Kidney epithelial cell (primary cell): Measurements from ENCODE around the gene TOMM40L. TPM values are rescaled to one million over a fixed set of nuclear protein-coding genes. Genes with fewer than 3 reads are reported as not detected.
"Not testable (repeated sequence)": the region's sequence is repeated elsewhere in the genome, so short reads cannot be mapped to it uniquely, and the experiment has no call there.

Source experiments
- DNase-seq: peaks from one replicate; pipeline ENCODE4 v3.0.0-alpha.2; 2010; ENCODE audit warnings: low read depth
- H3K27me3 ChIP-seq: 2 replicates; pipeline ENCODE4 v1.6.0; 2011; ENCODE audit warnings: low read length; ENCODE audit not compliant: control insufficient read depth, insufficient read depth
- H3K36me3 ChIP-seq: 2 replicates; pipeline ENCODE4 v1.5.1; 2011; ENCODE audit warnings: low read length; ENCODE audit not compliant: control insufficient read depth, insufficient read depth
- H3K4me3 ChIP-seq: 2 replicates; pipeline ENCODE4 v1.5.1; 2011; ENCODE audit warnings: low read depth, mild to moderate bottlenecking, control low read depth, low read length
- CTCF ChIP-seq: IDR thresholded peaks from 2 replicates; pipeline ENCODE4 v1.5.1; 2011; ENCODE audit warnings: mild to moderate bottlenecking, moderate library complexity, low read length, control low read depth, inconsistent platforms; ENCODE audit not compliant: insufficient read depth, poor library complexity, severe bottlenecking
- total RNA-seq: library from RNA; depleted of rRNA; stranded (reverse); fragments of >200 nt; gene quantifications from 2 replicates; pipeline ENCODE4 v1.2.3, GENCODE V29; 2015

TOMM40L gene
- total RNA-seq, 1 donor from 2014 or later, result 6.2 TPM

GRCh38 chr1:161222175-161223019, 3.5 kb upstream of the TOMM40L start:
- H3K4me3 ChIP-seq, result no peak overlapping the region
- DNase-seq, result no peak
- no peak for TF ChIP-seq CTCF
- H3K27me3 ChIP-seq, result no peaks in the 10 kb centered on the region
- H3K36me3 ChIP-seq, result no peaks in the 10 kb centered on the region

DNA sequence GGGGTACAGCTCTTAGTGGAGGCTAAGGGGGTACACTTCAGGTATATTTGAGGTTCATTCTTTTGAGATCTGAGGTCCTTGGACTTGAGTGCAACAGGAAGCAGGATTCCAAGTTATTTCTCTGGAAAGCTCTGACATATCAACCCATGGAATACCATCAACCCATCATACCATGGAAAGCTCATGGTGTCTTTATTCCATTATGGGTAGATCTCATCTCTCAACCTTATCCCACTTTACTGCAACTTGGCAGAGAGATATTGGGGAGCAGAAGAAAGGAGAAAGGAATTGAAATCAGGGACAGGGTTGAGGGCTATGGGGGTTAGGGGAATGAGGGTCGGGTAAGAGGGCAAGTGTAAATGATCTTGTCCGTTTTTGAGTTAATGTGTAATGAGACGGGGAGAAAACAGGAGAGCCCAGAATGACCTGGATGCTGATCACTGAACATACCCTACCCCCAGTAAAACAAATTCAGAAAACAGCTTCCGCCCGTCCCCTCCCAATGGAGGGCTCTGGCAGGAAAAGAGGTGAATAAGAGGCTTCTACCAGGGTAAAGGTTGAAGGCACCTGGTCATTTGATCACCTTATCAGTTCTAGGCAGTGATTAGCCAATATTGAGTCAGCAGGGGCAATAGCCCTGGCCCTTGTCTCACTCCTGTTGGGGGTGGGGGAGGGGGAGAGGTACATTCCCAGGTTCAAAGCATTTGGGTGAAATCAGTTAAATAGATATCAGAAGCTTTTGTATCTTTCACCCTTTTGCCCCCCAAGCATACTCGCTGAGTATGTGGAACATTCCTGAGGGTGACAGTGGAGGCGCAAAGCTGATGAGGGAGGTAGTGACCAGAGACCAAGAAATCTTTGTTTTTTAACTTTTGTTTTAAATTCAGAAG, 1.8 kb upstream of the TOMM40L start:
- no peak for TF ChIP-seq CTCF
- H3K4me3 ChIP-seq, result no peak overlapping the region
- H3K27me3 ChIP-seq, result no peaks in the 10 kb centered on the region
- no peaks in the 10 kb centered on the region for H3K36me3 ChIP-seq
- no peak for DNase-seq

DNA sequence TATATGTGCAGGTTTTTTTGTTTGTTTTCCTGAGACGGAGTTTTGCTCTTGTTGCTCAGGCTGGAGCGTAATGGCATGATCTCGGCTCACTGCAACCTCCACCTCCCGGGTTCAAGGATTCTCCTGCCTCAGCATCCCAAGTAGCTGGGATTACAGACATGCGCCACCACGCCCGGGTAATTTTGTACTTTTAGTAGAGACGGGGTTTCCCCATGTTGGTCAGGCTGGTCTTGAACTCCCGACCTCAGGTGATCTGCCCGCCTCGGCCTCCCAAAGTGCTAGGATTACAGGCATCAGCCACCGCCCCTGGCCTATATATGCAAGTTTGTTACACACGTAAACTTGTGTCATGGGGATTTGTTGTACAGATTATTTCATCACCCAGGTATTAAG, 1.2 kb upstream of the TOMM40L start:
- H3K36me3 ChIP-seq, H3K4me3 ChIP-seq, DNase-seq, H3K27me3 ChIP-seq: not testable (repeated sequence)

GRCh38 chr1:161225178-161225533, 704 bp upstream of the TOMM40L start:
- no peak overlapping the region for H3K4me3 ChIP-seq
- no peaks in the 10 kb centered on the region for H3K36me3 ChIP-seq
- H3K27me3 ChIP-seq, result no peaks in the 10 kb centered on the region
- DNase-seq, result no peak
- no peak for TF ChIP-seq CTCF

- peak overlapping the region; percentile 90 for H3K4me3 ChIP-seq
- no peaks in the 10 kb centered on the region for H3K27me3 ChIP-seq
- DNase-seq, result no peak
- no peak for TF ChIP-seq CTCF
- H3K36me3 ChIP-seq, result no peaks in the 10 kb centered on the region
Observed at GRCh38 chr1:161226320-161226711, 456 bp downstream of the TOMM40L start.

GRCh38 chr1:161226759-161227158, 899 bp downstream of the TOMM40L start:
- Histone ChIP-seq H3K36me3 (no peaks in the 10 kb centered on the region), H3K4me3 (peak overlapping the region; percentile 90), H3K27me3 (no peaks in the 10 kb centered on the region)
- no peak for TF ChIP-seq CTCF
- no peak for DNase-seq
